H9 (cell line): ENCODE measurements around the gene NEURL2. TPM values are rescaled to one million over a fixed set of nuclear protein-coding genes. Genes with fewer than 3 reads are reported as not detected.

Source experiments
- DNase-seq: peaks from one replicate; pipeline ENCODE4 v3.0.0-alpha.2; 2017
- H2AFZ ChIP-seq: one replicate; pipeline ENCODE4 v1.6.1; 2013; ENCODE audit warnings: mild to moderate bottlenecking, low read length, control low read depth, moderate library complexity
- H2AK5ac ChIP-seq: 2 replicates; pipeline ENCODE4 v1.6.1; 2013; ENCODE audit warnings: low read length, control low read depth, mixed read lengths; ENCODE audit not compliant: insufficient read length
- H2BK120ac ChIP-seq: one replicate; pipeline ENCODE4 v1.6.1; 2013; ENCODE audit warnings: low read depth, mild to moderate bottlenecking, low read length, control low read depth, inconsistent platforms; ENCODE audit not compliant: poor library complexity, severe bottlenecking
- H2BK12ac ChIP-seq: 2 replicates; pipeline ENCODE4 v1.6.1; 2013; ENCODE audit warnings: low read length, control low read depth, mixed read lengths, low read depth; ENCODE audit not compliant: insufficient read length
- H2BK15ac ChIP-seq: 2 replicates; pipeline ENCODE4 v1.6.1; 2013; ENCODE audit warnings: low read depth, low read length, control low read depth
- H2BK20ac ChIP-seq: one replicate; pipeline ENCODE4 v1.6.1; 2013; ENCODE audit warnings: low read depth, mild to moderate bottlenecking, low read length, control low read depth, inconsistent platforms; ENCODE audit not compliant: poor library complexity, severe bottlenecking
- H2BK5ac ChIP-seq: 2 replicates; pipeline ENCODE4 v1.6.1; 2013; ENCODE audit warnings: low read length, control low read depth, mixed read lengths; ENCODE audit not compliant: insufficient read length
- H3K14ac ChIP-seq: 2 replicates; pipeline ENCODE4 v1.6.1; 2013; ENCODE audit warnings: low read length, control low read depth; ENCODE audit not compliant: insufficient read depth
- H3K18ac ChIP-seq: 2 replicates; pipeline ENCODE4 v1.6.1; 2013; ENCODE audit warnings: low read depth, mild to moderate bottlenecking, mixed read lengths, low read length, control low read depth; ENCODE audit not compliant: insufficient read length
- H3K23ac ChIP-seq: 2 replicates; pipeline ENCODE4 v1.6.1; 2013; ENCODE audit warnings: low read length, control low read depth, mixed read lengths, low read depth; ENCODE audit not compliant: insufficient read length
- H3K23me2 ChIP-seq: 2 replicates; pipeline ENCODE4 v1.6.1; 2013; ENCODE audit warnings: low read depth, mild to moderate bottlenecking, mixed read lengths, low read length, control low read depth; ENCODE audit not compliant: insufficient read length, poor library complexity, severe bottlenecking
- H3K27ac ChIP-seq: 2 replicates; pipeline ENCODE4 v1.5.1; 2013; ENCODE audit warnings: low read length, control low read depth, mixed read lengths, low read depth; ENCODE audit not compliant: insufficient read length
- H3K27me3 ChIP-seq: 2 replicates; pipeline ENCODE4 v1.6.1; 2013; ENCODE audit warnings: low read length, control low read depth, inconsistent platforms; ENCODE audit not compliant: insufficient read depth
- H3K4ac ChIP-seq: 2 replicates; pipeline ENCODE4 v1.6.1; 2013; ENCODE audit warnings: low read depth, mild to moderate bottlenecking, control low read depth, inconsistent platforms, low read length, moderate library complexity
- H3K4me1 ChIP-seq: 2 replicates; pipeline ENCODE4 v1.6.1; 2013; ENCODE audit warnings: low read length, control low read depth, inconsistent platforms; ENCODE audit not compliant: insufficient read depth
- H3K4me2 ChIP-seq: 2 replicates; pipeline ENCODE4 v1.6.1; 2013; ENCODE audit warnings: low read length, control low read depth, mixed read lengths; ENCODE audit not compliant: insufficient read length, insufficient read depth
- H3K56ac ChIP-seq: 2 replicates; pipeline ENCODE4 v1.6.1; 2013; ENCODE audit warnings: low read depth, mild to moderate bottlenecking, mixed read lengths, low read length, control low read depth; ENCODE audit not compliant: insufficient read length
- H3K79me1 ChIP-seq: 2 replicates; pipeline ENCODE4 v1.6.1; 2013; ENCODE audit warnings: low read depth, mild to moderate bottlenecking, moderate library complexity, low read length, control low read depth, inconsistent platforms; ENCODE audit not compliant: insufficient read depth, poor library complexity, severe bottlenecking
- H3K79me2 ChIP-seq: 2 replicates; pipeline ENCODE4 v1.6.1; 2013; ENCODE audit warnings: low read length, control low read depth, inconsistent platforms; ENCODE audit not compliant: insufficient read depth
- H3K9ac ChIP-seq: 2 replicates; pipeline ENCODE4 v1.6.1; 2013; ENCODE audit warnings: low read length, control low read depth, mixed read lengths; ENCODE audit not compliant: insufficient read length; ENCODE audit errors: extremely low read depth
- H3K9me3 ChIP-seq: one replicate; pipeline ENCODE4 v1.6.1; 2013; ENCODE audit warnings: low read depth, low read length, inconsistent platforms; ENCODE audit not compliant: control insufficient read depth
- H3T11ph ChIP-seq: one replicate; pipeline ENCODE4 v1.6.1; 2013; ENCODE audit warnings: mild to moderate bottlenecking, low read length, control low read depth, inconsistent platforms
- H4K20me1 ChIP-seq: one replicate; pipeline ENCODE4 v1.6.1; 2013; ENCODE audit not compliant: control insufficient read depth, insufficient read length, insufficient read depth
- H4K5ac ChIP-seq: 2 replicates; pipeline ENCODE4 v1.6.1; 2013; ENCODE audit warnings: low read depth, mild to moderate bottlenecking, mixed read lengths, low read length, control low read depth; ENCODE audit not compliant: insufficient read length
- H4K8ac ChIP-seq: replicated peaks from 2 replicates; pipeline ENCODE4 v1.6.1; 2013; ENCODE audit warnings: low read length, control low read depth, mixed read lengths, low read depth; ENCODE audit not compliant: insufficient read length
- H4K91ac ChIP-seq: 2 replicates; pipeline ENCODE4 v1.6.1; 2013; ENCODE audit warnings: low read depth, mild to moderate bottlenecking, moderate library complexity, mixed read lengths, low read length, control low read depth; ENCODE audit not compliant: insufficient read length
- H3K27ac Mint-ChIP-seq, 3 experiments: 2 replicates in 2 of 3; 3 replicates in 1 of 3; pipeline ENCODE4 v1.8.0; 2020 to 2021; ENCODE audit warnings: mixed read lengths in 3 of 3, mild to moderate bottlenecking in 1 of 3, moderate library complexity in 1 of 3
- H3K27me3 Mint-ChIP-seq: 2 replicates; pipeline ENCODE4 v1.8.0; 2021; ENCODE audit warnings: low read depth, mild to moderate bottlenecking, moderate library complexity, mixed read lengths
- H3K36me3 Mint-ChIP-seq, 3 experiments: 2 replicates in 2 of 3; 3 replicates in 1 of 3; pipeline ENCODE4 v1.8.0; 2020 to 2021; ENCODE audit warnings: low read depth in 3 of 3, mixed read lengths in 3 of 3; ENCODE audit not compliant: insufficient read depth in 1 of 3
- H3K4me1 Mint-ChIP-seq, 2 experiments: 2 replicates each; pipeline ENCODE4 v1.8.0; 2020; ENCODE audit warnings: mixed read lengths in 2 of 2
- H3K4me3 Mint-ChIP-seq, 2 experiments: 2 replicates in 1 of 2; 3 replicates in 1 of 2; pipeline ENCODE4 v1.8.0; 2020 to 2021; ENCODE audit warnings: mild to moderate bottlenecking in 2 of 2, mixed read lengths in 2 of 2, moderate library complexity in 1 of 2
- H3K9me3 Mint-ChIP-seq, 2 experiments: 2 replicates in 1 of 2; 3 replicates in 1 of 2; pipeline ENCODE4 v1.8.0; 2020; ENCODE audit warnings: mild to moderate bottlenecking in 2 of 2, mixed read lengths in 2 of 2, moderate library complexity in 1 of 2
- CTCF ChIP-seq: fragments of 200-600 bp; sonication (generic); conservative IDR thresholded peaks from 3 replicates; pipeline ENCODE4 v1.8.0; 2021; ENCODE audit warnings: antibody characterized with exemption, mild to moderate bottlenecking
- WGBS: extraction: QIAGEN DNeasy Blood & Tissue Kit; methylation state at CpG from one replicate; pipeline ENCODE4 v1.1.7; 2013; ENCODE audit warnings: missing lambda C conversion rate, low lambda C conversion rate, mixed read lengths; ENCODE audit not compliant: insufficient read length; ENCODE audit errors: extremely low coverage; 5-methylcytosine and 5-hydroxymethylcytosine counted together
- long read RNA-seq: library from polyadenylated mRNA; unstranded; transcript quantifications from one replicate; pipeline ENCODE4 v2.0.0, GENCODE V29; 2020
- total RNA-seq: library from RNA; stranded (reverse); gene quantifications from 2 replicates; pipeline ENCODE4 v1.2.1, GENCODE V29; 2021

The NEURL2 gene
- total RNA-seq: 5.4 and 5.8 TPM in 2 replicates
- long read RNA-seq, transcript NEURL2-201 (2 exons, 1,278 nt): major isoform, 11 of 23 reads
- long read RNA-seq, partial matches to known transcripts: 0 of 23 reads
- long read RNA-seq, other reads (novel, unspliced or antisense): 12 of 23 reads

- H4K5ac ChIP-seq: no peak within 1 kb of the TSS
- Mint-ChIP-seq H3K9me3 (no peaks in the 10 kb centered on the region; a peak in 1 of 5 replicates), H3K27ac (peak within 1 kb of the TSS; percentile 44 to 94 (median 87); a peak in 6 of 7 replicates), H3K36me3 (peaks cover 11 to 35% (median 22%) of the 10 kb centered on the region in 3 experiments), H3K4me3 (peak within 1 kb of the TSS; percentile 85 to 92), H3K4me1 (peaks cover 5 to 14% of the 10 kb centered on the region in 2 experiments; a peak in 3 of 4 replicates), H3K27me3 (no peaks in the 10 kb centered on the region)
- no peaks in the 10 kb centered on the region for H3K27me3 ChIP-seq
- no CpG with 5 or more reads among the region's 78 CpGs for WGBS
- H3K79me2 ChIP-seq: no peaks in the 10 kb centered on the region
- H3T11ph ChIP-seq: no peak within 1 kb of the TSS
- H3K9me3 ChIP-seq: no peaks in the 10 kb centered on the region
- H2BK12ac ChIP-seq: no peak within 1 kb of the TSS
- peak within 1 kb of the TSS; percentile 60 for H3K4ac ChIP-seq
- H4K20me1 ChIP-seq: no peaks in the 10 kb centered on the region
- no peak within 1 kb of the TSS for H2AFZ ChIP-seq
- H2AK5ac ChIP-seq: no peak within 1 kb of the TSS
- H2BK120ac ChIP-seq: no peak within 1 kb of the TSS
- peak within 1 kb of the TSS; percentile 59 for H3K9ac ChIP-seq
- peak within 1 kb of the TSS; percentile 26 for H3K4me2 ChIP-seq
- H4K8ac ChIP-seq: no peak within 1 kb of the TSS
- no peaks in the 10 kb centered on the region for H3K79me1 ChIP-seq
- peak; percentile 90 for DNase-seq
- no peak within 1 kb of the TSS for H2BK15ac ChIP-seq
- H3K56ac ChIP-seq: no peak within 1 kb of the TSS
- peak within 1 kb of the TSS; percentile 71 for H3K18ac ChIP-seq
- no peak within 1 kb of the TSS for H3K23ac ChIP-seq
- peak within 1 kb of the TSS; percentile 24 for H4K91ac ChIP-seq
- no peak within 1 kb of the TSS for H2BK20ac ChIP-seq
- no peaks in the 10 kb centered on the region for H3K4me1 ChIP-seq
- peaks cover 13% of the 10 kb centered on the region for H3K23me2 ChIP-seq
- no peak within 1 kb of the TSS for H2BK5ac ChIP-seq
- H3K14ac ChIP-seq: peak within 1 kb of the TSS; percentile 93
- no peak within 1 kb of the TSS for H3K27ac ChIP-seq
- no peak for TF ChIP-seq CTCF
These were observed at the start of gene NEURL2, which contains the start of gene CTSA for GRCh38 chr20:45890985-45891983. TSS of gene NEURL2 (minus strand) at chr20:45891208. CDS start at chr20:45890991, 217 bp downstream. TSS of gene CTSA (plus strand) at chr20:45891335. CDS start at chr20:45891569, 234 bp downstream.
